ENCODE results near the gene FEZF1. TPM values are rescaled to one million over a fixed set of nuclear protein-coding genes. Genes with fewer than 3 reads are reported as not detected.

The FEZF1 gene
- total RNA-seq, 1 donor from 2014 or later: not detected

DNA sequence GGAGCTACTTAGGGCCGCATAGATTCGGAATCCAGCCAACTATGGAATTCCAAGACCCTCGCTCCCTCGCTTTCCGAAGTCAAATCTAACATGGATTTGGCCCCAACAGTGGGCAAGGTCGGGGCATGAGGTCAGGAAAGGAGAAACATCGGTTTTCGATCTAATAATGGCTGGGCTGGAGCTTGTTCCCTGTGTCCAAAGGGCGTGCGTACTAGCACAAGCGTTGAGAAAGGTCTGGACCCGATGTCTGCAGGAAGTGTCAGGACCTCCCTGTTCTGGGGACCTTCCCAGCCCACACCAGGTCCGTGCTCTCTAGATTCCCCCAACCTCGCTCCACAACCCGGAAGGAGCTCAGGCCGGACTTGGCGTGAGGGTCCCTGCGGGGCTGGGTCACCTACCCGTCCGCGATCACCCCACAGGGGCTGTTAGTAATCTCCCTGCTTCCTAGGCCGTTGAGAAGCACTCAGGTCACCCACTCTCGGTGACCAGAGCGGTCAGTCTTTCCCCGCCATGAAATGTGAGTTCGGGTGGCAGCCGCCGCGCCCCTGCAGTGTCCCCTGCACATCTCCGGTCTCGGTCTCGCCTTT lies 4.8 kb downstream of the FEZF1 start:
- intact Hi-C loops (cut with micrococcal nuclease): no loop called here
- no peak for ATAC-seq (ENCODE audit: low read depth)
- POLR2A ChIA-PET: no interaction called here
- TF ChIP-seq, protein P1, sequence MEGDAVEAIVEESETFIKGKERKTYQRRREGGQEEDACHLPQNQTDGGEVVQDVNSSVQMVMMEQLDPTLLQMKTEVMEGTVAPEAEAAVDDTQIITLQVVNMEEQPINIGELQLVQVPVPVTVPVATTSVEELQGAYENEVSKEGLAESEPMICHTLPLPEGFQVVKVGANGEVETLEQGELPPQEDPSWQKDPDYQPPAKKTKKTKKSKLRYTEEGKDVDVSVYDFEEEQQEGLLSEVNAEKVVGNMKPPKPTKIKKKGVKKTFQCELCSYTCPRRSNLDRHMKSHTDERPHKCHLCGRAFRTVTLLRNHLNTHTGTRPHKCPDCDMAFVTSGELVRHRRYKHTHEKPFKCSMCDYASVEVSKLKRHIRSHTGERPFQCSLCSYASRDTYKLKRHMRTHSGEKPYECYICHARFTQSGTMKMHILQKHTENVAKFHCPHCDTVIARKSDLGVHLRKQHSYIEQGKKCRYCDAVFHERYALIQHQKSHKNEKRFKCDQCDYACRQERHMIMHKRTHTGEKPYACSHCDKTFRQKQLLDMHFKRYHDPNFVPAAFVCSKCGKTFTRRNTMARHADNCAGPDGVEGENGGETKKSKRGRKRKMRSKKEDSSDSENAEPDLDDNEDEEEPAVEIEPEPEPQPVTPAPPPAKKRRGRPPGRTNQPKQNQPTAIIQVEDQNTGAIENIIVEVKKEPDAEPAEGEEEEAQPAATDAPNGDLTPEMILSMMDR (IDR thresholded peaks at IDR 0.05): no peak
- Mint-ChIP-seq H3K27ac (no peak overlapping the region), H3K4me1 (no peaks in the 10 kb centered on the region), H3K36me3 (ENCODE audit: low read depth) (no peaks in the 10 kb centered on the region), H3K27me3 (peaks cover 67% of the 10 kb centered on the region), H3K9me3 (no peaks in the 10 kb centered on the region), H3K4me3 (no peak overlapping the region)
- DNase-seq: no peak
- CTCF ChIA-PET: no interaction called here

DNA sequence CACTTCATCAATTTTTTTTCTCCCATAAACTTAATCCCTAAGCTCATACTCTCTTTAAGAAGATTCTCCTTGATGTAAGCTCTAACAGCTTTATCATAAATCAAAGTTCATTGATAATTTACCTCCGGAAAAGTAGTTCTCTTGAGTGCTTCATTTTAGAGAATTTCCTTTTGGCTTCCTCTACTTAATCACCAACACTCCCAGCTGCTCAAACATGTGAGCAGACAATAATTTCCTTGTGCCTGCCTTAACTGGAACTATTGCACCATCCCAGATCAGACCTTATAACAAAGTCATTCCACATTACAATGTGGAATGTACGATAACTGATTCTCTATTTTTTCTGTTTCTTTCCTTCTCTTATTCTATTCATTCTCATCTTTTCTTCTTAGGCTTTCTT lies 5.9 kb downstream of the FEZF1 start:
- no peak for DNase-seq

DNA sequence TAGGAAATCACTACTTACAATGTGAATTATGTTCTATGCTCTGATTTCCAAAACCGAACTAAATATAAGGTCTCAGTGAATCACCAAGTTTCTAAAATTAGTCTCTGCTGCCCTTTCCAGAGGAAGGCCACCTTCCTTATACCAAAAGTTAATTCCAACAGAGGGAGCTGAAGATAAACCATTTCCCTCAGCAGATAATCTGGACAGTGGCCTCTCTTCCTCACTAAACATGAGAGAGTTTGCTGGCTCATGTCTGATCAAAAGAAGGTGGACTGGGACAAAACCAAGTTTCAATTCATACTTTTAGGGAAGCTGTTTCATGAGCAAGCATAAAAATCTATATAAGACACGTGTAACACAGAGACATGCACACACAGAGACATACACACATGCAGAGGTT lies 6.4 kb downstream of the FEZF1 start:
- intact Hi-C loops (cut with micrococcal nuclease): no loop called here
- Mint-ChIP-seq H3K27ac (no peak overlapping the region), H3K36me3 (ENCODE audit: low read depth) (no peaks in the 10 kb centered on the region), H3K4me3 (no peak overlapping the region), H3K27me3 (peaks cover 54% of the 10 kb centered on the region), H3K9me3 (no peaks in the 10 kb centered on the region), H3K4me1 (no peaks in the 10 kb centered on the region)
- ATAC-seq (ENCODE audit: low read depth) (no peak), DNase-seq (no peak)
- CTCF ChIA-PET: no interaction called here
- TF ChIP-seq, protein P1 (IDR thresholded peaks at IDR 0.05): no peak
- POLR2A ChIA-PET: no interaction called here

More for the DNA sequence above, 5.9 kb downstream of the FEZF1 start:
- intact Hi-C loops (cut with micrococcal nuclease): no loop called here
- Mint-ChIP-seq H3K36me3 (ENCODE audit: low read depth) (no peaks in the 10 kb centered on the region), H3K4me1 (no peaks in the 10 kb centered on the region), H3K27me3 (peaks cover 58% of the 10 kb centered on the region), H3K27ac (no peak overlapping the region), H3K4me3 (no peak overlapping the region), H3K9me3 (no peaks in the 10 kb centered on the region)
- CTCF ChIA-PET: no interaction called here
- ATAC-seq (ENCODE audit: low read depth): no peak
- POLR2A ChIA-PET: no interaction called here
- TF ChIP-seq, protein P1 (IDR thresholded peaks at IDR 0.05): no peak

DNA sequence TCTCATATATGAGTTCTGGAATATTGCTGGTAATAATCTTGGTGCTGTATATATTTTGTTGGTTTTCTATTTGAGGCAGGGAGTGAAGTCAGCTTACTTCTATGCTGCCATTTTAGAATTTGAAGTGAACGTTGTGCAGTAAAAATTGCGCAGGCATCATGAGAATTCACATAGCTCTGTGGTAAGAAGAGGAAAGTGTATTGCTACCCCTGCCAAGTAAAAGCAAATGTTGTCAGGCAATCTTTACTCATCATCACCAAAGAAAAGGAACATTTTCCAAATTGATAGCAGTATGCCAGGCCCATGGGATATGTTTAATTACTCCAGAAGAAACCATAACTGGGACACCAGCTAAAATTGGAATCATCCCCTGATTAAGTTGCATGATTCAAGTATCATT lies 13.4 kb downstream of the FEZF1 start:
- H3K27ac Mint-ChIP-seq: no peak overlapping the region
- H3K4me1 Mint-ChIP-seq: no peaks in the 10 kb centered on the region
- ATAC-seq (ENCODE audit: low read depth) (no peak), DNase-seq (no peak)
- H3K36me3 Mint-ChIP-seq (ENCODE audit: low read depth): no peaks in the 10 kb centered on the region
- H3K9me3 Mint-ChIP-seq: peaks cover 7% of the 10 kb centered on the region
- CTCF ChIA-PET: no interaction called here
- H3K4me3 Mint-ChIP-seq: no peak overlapping the region
- intact Hi-C loops (cut with micrococcal nuclease): no loop called here
- peaks cover 5% of the 10 kb centered on the region for H3K27me3 Mint-ChIP-seq
- POLR2A ChIA-PET: no interaction called here
- TF ChIP-seq, protein P1 (IDR thresholded peaks at IDR 0.05): no peak

DNA sequence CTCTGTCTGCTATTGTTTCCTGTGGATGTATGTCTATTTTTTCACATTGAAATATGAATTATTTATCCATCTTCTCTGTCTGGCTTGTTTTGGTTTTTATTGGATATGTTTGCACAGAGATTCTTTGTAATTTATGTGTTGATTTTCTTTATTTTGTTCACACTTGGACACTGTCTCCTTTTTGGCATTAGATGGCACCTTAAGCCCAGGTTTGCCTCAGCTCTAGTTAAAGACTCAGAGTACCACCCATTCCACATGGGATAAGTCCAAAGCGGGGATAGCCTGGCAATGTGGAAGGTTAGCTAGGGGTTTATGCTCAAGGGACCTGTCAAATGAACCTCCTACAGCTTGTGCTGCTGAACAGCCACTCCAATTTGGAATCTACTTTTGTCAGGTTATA lies 14.1 kb downstream of the FEZF1 start:
- peaks cover 4% of the 10 kb centered on the region for H3K27me3 Mint-ChIP-seq
- no peak for ATAC-seq (ENCODE audit: low read depth)
- H3K4me1 Mint-ChIP-seq: no peaks in the 10 kb centered on the region
- no peak overlapping the region for H3K4me3 Mint-ChIP-seq
- H3K9me3 Mint-ChIP-seq: peaks cover 7% of the 10 kb centered on the region
- ChIA-PET POLR2A (no interaction called here), CTCF (no interaction called here)
- TF ChIP-seq, protein P1 (IDR thresholded peaks at IDR 0.05): no peak
- intact Hi-C loops (cut with micrococcal nuclease): loop anchor here (1.0 kb wide), 1 partner anchor 44 kb away; no protein-coding TSS in a partner anchor
- DNase-seq: no peak
- H3K36me3 Mint-ChIP-seq (ENCODE audit: low read depth): no peaks in the 10 kb centered on the region
- no peak overlapping the region for H3K27ac Mint-ChIP-seq
